ENCODE results near the gene PTPN3. TPM values are rescaled to one million over a fixed set of nuclear protein-coding genes. Genes with fewer than 3 reads are reported as not detected.

The PTPN3 gene
- 0.12 and 0.22 TPM in 2 replicates for total RNA-seq

GRCh38 chr9:109498195-109499092 lies at the start of gene PTPN3:
Gene PTPN3, minus strand, starts transcription at chr9:109498307. Its CDS starts 34,873 bp downstream, at chr9:109463434.

Other genes with a start within 250 kb of the PTPN3 start
- gene EPB41L4B, start 177.2 kb downstream of the PTPN3 start, total RNA-seq = 0.11 and 0.12 TPM in 2 replicates